ENCODE data around the gene POP7. TPM values are rescaled to one million over a fixed set of nuclear protein-coding genes. Genes with fewer than 3 reads are reported as not detected.

Gene POP7
- total RNA-seq, 1 experiment from 2014 or later = 79.2 TPM

GRCh38 chr7:100694098-100694745, 11.7 kb upstream of the POP7 start, which contains the start of gene GIGYF1 (continued):
- no peak for TF ChIP-seq ZNF532 (CRISPR knock-in tag; IDR thresholded peaks at IDR 0.05; ENCODE audit: borderline replicate concordance)
- TF ChIP-seq, protein P1, sequence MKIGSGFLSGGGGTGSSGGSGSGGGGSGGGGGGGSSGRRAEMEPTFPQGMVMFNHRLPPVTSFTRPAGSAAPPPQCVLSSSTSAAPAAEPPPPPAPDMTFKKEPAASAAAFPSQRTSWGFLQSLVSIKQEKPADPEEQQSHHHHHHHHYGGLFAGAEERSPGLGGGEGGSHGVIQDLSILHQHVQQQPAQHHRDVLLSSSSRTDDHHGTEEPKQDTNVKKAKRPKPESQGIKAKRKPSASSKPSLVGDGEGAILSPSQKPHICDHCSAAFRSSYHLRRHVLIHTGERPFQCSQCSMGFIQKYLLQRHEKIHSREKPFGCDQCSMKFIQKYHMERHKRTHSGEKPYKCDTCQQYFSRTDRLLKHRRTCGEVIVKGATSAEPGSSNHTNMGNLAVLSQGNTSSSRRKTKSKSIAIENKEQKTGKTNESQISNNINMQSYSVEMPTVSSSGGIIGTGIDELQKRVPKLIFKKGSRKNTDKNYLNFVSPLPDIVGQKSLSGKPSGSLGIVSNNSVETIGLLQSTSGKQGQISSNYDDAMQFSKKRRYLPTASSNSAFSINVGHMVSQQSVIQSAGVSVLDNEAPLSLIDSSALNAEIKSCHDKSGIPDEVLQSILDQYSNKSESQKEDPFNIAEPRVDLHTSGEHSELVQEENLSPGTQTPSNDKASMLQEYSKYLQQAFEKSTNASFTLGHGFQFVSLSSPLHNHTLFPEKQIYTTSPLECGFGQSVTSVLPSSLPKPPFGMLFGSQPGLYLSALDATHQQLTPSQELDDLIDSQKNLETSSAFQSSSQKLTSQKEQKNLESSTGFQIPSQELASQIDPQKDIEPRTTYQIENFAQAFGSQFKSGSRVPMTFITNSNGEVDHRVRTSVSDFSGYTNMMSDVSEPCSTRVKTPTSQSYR (CRISPR knock-in tag; IDR thresholded peaks at IDR 0.05) = no peak
- TF ChIP-seq, protein P2, sequence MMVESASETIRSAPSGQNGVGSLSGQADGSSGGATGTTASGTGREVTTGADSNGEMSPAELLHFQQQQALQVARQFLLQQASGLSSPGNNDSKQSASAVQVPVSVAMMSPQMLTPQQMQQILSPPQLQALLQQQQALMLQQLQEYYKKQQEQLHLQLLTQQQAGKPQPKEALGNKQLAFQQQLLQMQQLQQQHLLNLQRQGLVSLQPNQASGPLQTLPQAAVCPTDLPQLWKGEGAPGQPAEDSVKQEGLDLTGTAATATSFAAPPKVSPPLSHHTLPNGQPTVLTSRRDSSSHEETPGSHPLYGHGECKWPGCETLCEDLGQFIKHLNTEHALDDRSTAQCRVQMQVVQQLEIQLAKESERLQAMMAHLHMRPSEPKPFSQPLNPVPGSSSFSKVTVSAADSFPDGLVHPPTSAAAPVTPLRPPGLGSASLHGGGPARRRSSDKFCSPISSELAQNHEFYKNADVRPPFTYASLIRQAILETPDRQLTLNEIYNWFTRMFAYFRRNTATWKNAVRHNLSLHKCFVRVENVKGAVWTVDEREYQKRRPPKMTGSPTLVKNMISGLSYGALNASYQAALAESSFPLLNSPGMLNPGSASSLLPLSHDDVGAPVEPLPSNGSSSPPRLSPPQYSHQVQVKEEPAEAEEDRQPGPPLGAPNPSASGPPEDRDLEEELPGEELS (CRISPR knock-in tag; IDR thresholded peaks at IDR 0.05) = no peak
- no peak for TF ChIP-seq HMGXB4 (CRISPR knock-in tag; IDR thresholded peaks at IDR 0.05)
- TF ChIP-seq SOX15 (CRISPR knock-in tag; IDR thresholded peaks at IDR 0.05) = no peak
- TF ChIP-seq, protein P3, sequence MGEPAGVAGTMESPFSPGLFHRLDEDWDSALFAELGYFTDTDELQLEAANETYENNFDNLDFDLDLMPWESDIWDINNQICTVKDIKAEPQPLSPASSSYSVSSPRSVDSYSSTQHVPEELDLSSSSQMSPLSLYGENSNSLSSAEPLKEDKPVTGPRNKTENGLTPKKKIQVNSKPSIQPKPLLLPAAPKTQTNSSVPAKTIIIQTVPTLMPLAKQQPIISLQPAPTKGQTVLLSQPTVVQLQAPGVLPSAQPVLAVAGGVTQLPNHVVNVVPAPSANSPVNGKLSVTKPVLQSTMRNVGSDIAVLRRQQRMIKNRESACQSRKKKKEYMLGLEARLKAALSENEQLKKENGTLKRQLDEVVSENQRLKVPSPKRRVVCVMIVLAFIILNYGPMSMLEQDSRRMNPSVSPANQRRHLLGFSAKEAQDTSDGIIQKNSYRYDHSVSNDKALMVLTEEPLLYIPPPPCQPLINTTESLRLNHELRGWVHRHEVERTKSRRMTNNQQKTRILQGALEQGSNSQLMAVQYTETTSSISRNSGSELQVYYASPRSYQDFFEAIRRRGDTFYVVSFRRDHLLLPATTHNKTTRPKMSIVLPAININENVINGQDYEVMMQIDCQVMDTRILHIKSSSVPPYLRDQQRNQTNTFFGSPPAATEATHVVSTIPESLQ (CRISPR knock-in tag; IDR thresholded peaks at IDR 0.05) = no peak
- TF ChIP-seq ATF1 (CRISPR knock-in tag; IDR thresholded peaks at IDR 0.05) = no peak
- peak; percentile 92 for TF ChIP-seq USF2 (CRISPR knock-in tag; IDR thresholded peaks at IDR 0.05)
- no peak for TF ChIP-seq FOXK1 (CRISPR knock-in tag; IDR thresholded peaks at IDR 0.05)
- no peak for TF ChIP-seq ZNF423 (CRISPR knock-in tag; IDR thresholded peaks at IDR 0.05)
- TF ChIP-seq ZNF121 (CRISPR knock-in tag; IDR thresholded peaks at IDR 0.05) = peak; percentile 60; the same call in 1 of the 2 replicates
- TF ChIP-seq CREB1 (CRISPR knock-in tag; IDR thresholded peaks at IDR 0.05) = no peak

All from WTC11 (cell line).